ENCODE data around the gene SEC11C. TPM values are rescaled to one million over a fixed set of nuclear protein-coding genes. Genes with fewer than 3 reads are reported as not detected.

Gene SEC11C
- total and polyA plus RNA-seq, 2 of the 13 experiments (the other 11 are each of a cell fraction or from before 2014, with no cell fraction given), result 71.9 to 297 TPM

- TF ChIP-seq CREBL2 (CRISPR knock-in tag; IDR thresholded peaks at IDR 0.05; ENCODE audit: borderline replicate concordance) (no peak), ZKSCAN5 (CRISPR knock-in tag; IDR thresholded peaks at IDR 0.05) (no peak), RCOR2 (CRISPR knock-in tag; IDR thresholded peaks at IDR 0.05) (no peak), ATAD3A (CRISPR knock-in tag; IDR thresholded peaks at IDR 0.05) (no peak), ETV6 (CRISPR knock-in tag; conservative IDR thresholded peaks at IDR 0.05) (no peak), ZNF367 (CRISPR knock-in tag; IDR thresholded peaks at IDR 0.05; ENCODE audit: borderline replicate concordance) (no peak), JUN (CRISPR knock-in tag; IDR thresholded peaks at IDR 0.05) (no peak), PPARG (CRISPR knock-in tag; conservative IDR thresholded peaks at IDR 0.05) (no peak), HOXA7 (CRISPR knock-in tag; IDR thresholded peaks at IDR 0.05) (no peak), PBX2 (CRISPR knock-in tag; IDR thresholded peaks at IDR 0.05) (no peak), ZNF589 (CRISPR knock-in tag; conservative IDR thresholded peaks at IDR 0.05) (no peak), ARID5B (CRISPR knock-in tag; IDR thresholded peaks at IDR 0.05) (peak; percentile 21; the same call in 1 of the 2 replicates), AGO2 (optimal IDR thresholded peaks at IDR 0.05; ENCODE audit: low read depth, low read length) (peak; percentile 55), ZNF563 (CRISPR knock-in tag; IDR thresholded peaks at IDR 0.05) (peak; percentile 76), AKAP8 (CRISPR knock-in tag; IDR thresholded peaks at IDR 0.05) (0 out of 2 replicates have a peak, but pooled peaks have one; percentile 28), CBX1 (IDR thresholded peaks at IDR 0.05; ENCODE audit: low read depth) (peak; percentile 40), KLF16 (CRISPR knock-in tag; IDR thresholded peaks at IDR 0.05) (peak in 1 of 2 experiments; percentile 64; a peak in 1 of 4 replicates), ZNF362 (CRISPR knock-in tag; IDR thresholded peaks at IDR 0.05; ENCODE audit: borderline replicate concordance) (no peak), REPIN1 (CRISPR knock-in tag; IDR thresholded peaks at IDR 0.05; ENCODE audit: borderline replicate concordance, low read depth) (peak; percentile 73), ZNF766 (CRISPR knock-in tag; IDR thresholded peaks at IDR 0.05; ENCODE audit: borderline replicate concordance) (peak; percentile 72; the same call in 1 of the 2 replicates)
These were observed at the start of gene SEC11C (continued) for GRCh38 chr18:59139615-59140301.
